Right renal pelvis (tissue), 4 donors: ENCODE results near the gene BST2. TPM values are rescaled to one million over a fixed set of nuclear protein-coding genes. Genes with fewer than 3 reads are reported as not detected.

Experiments used
- DNase-seq, 4 donors: peaks; one replicate each; pipeline ENCODE4 v3.0.0-alpha.2; 2013; ENCODE audit warnings: low read depth in 4 of 4, low spot score in 3 of 4, missing footprints in 1 of 4
- polyA plus RNA-seq, 4 donors: library from polyadenylated mRNA; unstranded; fragments of 120-200 nt; gene quantifications; one replicate each; pipeline ENCODE4 v1.2.1, GENCODE V29; 2013; ENCODE audit not compliant: insufficient read length in 4 of 4

BST2 gene, protein sequence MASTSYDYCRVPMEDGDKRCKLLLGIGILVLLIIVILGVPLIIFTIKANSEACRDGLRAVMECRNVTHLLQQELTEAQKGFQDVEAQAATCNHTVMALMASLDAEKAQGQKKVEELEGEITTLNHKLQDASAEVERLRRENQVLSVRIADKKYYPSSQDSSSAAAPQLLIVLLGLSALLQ
- 100 to 1,000 TPM in 3 of 4 donors, 10 to 100 TPM in 1; 81.8 to 143 (median 122) TPM for polyA plus RNA-seq

DNA sequence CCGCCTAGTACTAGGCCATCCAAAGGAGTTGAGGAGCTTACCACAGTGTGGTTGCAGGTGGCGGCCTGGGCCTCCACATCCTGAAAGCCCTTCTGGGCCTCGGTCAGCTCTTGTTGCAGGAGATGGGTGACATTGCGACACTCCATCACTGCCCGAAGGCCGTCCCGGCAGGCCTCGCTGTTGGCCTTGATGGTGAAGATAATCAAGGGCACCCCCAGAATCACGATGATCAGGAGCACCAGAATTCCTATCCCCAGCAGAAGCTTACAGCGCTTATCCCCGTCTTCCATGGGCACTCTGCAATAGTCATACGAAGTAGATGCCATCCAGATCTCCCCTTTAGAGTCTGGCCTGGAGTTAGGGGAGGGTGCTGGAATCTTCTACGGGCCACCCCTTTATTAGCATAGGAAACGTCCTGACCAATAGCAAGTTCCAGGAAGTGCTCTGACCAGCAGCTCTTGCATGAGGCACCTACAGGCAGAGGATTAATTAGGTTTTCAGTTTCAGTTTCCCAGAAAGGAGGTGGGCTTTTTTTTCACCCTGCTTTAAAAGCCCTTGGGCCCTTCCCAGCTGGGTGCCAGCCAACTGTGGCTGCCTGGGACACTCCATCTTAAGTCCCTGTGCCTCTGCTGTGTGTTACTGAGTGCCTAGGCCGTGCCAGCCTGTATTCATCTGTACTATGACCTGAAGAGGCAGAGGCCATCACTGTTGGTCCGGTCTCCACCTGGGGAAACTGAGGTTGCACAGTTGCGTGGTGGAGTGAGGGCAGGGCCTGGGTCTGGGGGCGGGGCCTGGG is at the start of gene BST2:
Gene BST2 (minus strand): TSS at position 381 of the 796 bp plus-strand sequence. CDS start 55 bp downstream, at position 326.
- DNase-seq = no peak

DNA sequence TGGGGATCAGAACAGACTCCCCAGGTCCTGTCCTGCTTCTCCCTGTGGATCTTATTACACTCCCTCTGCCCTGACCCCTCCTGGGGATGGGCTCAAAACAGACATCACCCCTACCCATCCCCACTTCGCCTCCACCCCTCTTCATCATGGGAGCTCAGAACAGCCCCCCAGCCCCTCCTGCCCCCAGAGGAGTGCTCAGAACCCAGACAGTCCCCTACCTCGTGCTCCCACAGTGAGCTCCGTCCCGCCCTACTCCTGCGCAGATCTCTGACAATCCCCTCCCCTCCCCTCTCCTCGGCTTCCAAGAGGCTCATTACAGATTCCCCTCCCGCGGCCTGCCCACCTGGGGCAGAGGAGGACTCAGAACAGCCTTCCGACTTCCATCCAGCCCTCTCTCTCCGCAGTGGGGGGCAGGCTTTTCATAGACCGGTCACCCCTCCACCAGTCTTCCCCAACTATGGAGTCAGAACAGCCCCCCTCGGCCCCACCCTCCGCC is 49.2 kb upstream of the BST2 start:
- DNase-seq = no peak

DNA sequence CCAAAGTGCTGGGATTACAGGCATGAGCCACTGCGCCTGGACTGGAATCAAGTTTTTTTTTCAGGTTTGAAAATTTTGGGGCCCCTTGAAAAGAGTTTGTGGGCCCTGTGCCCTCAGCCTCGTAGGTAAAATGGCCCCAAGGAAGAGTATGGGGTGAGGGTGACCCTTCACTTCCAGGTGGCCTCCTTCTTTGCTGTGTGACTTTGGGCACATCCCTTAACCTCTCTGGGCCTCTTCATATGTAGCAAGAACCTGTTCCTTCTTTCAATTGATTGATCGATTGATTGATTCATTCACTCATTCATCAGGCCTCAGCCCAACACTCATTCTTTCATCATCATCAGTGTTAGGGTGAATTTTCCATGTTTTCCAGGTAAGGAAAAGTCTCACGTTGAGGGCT is 46.4 kb upstream of the BST2 start:
- no peak for DNase-seq

DNA sequence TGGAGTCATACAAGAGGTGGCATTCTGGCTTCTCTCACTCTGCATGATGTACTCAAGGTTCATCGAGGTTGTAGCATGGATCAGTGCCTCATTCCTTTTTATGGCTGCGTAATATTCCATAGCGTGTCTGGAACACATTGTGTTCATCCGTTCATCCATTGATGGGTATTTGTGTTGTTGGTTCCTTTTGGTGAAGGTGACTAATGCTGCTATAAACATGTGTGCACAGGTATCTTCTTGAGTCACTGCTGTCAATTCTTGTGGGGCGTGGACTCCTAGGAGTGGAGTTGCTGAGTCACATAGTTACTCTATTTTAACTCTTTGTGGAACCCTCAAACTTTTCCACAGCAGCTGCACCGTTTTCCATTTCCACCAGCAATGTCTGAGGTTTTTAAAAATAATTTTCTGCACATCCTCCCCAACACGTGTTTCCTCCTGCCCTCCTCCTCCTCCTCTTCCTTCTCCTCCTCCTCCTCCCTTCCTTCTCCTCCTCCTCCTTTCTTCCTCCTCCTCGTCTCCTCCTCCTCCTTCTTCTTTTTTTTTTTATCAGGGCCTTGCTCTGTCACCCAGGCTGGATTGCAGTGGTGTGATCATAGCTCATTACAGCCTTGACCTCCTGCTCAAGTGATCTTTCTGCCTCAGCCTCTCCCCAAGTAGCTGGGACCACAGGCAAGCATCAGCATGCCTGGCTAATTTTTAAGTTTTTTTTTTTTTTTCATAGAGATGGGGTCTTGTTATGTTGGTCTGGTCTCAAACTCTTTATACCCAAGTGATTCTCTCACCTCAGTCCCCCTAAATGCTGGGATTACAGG is 45.0 kb upstream of the BST2 start:
- DNase-seq = no peak

DNA sequence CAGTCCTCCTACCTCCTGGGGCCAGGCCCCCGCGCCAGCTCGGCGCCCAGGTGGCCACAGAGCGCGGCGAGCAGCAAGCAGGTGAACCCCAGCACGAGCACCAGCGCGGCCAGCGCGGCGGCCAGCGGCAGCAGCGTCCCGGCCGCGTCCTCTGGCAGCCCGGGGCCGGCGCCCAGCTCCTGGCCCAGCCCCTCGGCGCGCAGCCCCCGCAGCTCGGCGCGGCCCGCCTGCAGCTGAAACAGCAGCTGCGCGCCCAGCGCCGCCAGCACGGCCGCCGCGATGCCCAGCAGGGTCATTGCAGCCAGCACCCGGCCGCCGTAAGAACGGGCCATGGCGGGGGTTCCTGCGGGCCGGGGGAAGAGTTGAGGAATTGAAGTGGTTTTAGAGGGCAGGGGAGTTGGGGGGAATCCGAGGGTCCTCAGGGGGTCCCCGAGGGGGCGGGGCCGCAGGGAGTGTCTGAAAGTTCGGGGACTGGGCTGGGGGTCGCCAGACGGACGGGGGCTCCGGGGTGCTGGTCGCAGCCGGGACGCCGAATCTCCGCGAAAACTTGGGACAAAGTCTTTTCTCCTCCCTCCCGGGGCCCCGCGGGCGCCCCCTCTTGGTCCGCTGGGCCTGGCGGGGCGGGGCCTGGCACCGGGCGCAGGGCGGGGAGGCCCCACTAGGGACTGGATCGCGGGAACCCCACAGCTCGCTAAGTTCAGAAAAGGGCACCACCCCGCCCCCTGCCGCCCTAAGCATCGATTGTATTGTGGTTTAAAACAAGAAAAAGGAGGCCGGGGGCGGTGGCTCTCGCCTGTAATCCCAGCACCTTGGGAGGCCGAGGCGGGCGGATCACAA is 42.9 kb upstream of the BST2 start, which contains the start of gene TMEM221:
Gene TMEM221 (minus strand): TSS at position 538 of the 837 bp plus-strand sequence. CDS start 206 bp downstream, at position 332.
- no peak for DNase-seq

DNA sequence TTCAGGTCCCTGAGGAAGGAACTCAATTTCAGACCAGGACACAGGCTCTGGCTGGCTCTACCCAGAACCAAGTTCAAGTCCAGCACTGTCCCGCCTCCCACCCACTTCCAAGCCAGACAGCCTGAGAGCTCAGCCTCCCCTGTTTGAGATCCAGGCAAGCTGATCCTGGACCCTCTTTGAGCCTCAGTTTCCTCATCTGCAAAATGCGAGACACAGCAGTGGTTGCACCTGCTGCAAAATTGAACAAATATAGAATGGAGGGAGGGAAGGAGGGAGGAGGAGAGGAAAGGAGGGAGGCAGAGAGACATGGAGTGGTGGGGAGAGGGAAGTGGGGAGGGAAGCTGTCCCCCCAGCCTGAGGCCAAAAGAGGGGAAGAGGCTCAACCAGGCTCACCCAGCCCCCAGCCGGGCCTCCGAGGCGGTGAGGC is 42.3 kb upstream of the BST2 start:
- no peak for DNase-seq

DNA sequence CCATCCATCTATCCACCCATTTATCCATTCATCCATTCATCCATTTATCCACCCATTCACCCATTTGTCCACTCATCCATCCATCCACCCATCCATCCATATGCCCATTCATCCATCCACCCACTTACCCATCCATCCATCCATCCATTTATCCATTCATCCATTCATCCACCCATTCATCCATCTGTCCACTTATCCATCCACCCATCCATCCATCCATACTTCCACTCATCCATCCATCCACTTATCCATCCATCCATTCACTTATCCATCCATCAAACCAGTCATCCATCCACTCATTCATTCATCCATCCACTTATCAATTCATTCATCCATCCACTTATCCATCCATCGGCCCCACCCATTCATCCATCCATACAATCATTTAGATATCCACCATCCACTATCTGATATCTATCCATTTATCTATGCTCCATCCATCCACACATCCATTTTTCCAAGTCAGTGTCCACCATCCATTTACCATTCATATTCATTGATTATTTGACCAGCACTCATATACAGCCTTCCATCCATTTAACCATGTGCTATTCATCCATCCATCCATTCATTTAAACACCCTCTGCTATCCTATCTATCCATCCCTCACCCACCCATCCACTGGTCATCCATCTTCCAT is 40.2 kb upstream of the BST2 start:
- no peak for DNase-seq

DNA sequence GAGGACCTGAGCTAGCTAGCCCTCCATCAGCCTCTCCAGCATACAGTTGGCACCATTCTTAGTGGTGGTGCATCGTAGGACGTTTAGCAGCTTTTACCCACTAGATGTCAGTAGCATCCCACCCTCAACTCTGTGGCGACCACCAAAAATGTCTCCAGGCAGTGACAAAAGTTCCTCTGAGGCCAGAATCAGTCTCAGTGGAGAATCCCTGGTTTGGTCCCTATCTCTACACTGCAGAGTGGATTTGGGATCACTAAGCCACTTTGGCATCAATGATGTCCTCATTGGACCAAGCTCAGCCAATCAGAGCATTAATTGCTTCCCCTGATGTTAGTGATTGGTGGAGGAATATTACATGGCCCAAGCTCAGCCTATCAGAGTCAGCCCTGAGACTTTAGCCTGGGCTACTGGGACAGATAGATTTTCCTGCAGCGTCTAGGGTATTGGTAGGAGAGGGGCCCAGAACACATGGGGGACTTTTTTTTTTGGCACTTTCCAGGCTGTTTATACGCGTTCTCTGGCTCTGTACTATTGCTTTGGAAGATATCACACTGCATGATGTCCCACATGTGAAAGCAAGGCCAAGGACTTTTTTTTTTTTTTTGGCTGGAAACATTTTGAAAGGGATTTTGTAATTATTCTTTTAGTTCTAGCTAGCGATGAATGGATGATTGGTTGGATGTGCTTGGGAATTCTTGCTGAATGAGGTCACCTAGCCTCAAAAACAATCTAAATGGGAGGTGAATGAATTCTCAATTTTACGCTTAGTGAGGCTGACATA is 36.0 kb upstream of the BST2 start:
- no peak for DNase-seq

DNA sequence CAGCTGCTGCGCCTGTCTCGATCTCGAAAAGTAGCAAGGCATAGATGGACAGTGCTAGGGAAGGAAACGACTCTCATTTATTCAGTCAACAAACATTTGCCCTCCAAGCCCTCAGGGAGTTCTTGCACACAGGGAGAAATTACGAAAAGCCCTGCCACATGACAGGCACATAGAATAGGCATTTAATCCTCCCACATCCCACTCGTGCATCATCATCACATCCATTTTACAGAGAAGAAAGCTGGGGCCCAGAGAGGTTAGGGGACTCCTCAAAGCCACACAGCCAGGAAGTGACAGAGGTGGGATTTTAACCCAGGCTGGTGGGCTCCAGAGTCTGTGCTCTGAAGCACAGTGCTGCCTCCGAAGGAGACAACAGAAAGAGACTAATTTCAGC is 31.4 kb upstream of the BST2 start:
- DNase-seq = no peak

DNA sequence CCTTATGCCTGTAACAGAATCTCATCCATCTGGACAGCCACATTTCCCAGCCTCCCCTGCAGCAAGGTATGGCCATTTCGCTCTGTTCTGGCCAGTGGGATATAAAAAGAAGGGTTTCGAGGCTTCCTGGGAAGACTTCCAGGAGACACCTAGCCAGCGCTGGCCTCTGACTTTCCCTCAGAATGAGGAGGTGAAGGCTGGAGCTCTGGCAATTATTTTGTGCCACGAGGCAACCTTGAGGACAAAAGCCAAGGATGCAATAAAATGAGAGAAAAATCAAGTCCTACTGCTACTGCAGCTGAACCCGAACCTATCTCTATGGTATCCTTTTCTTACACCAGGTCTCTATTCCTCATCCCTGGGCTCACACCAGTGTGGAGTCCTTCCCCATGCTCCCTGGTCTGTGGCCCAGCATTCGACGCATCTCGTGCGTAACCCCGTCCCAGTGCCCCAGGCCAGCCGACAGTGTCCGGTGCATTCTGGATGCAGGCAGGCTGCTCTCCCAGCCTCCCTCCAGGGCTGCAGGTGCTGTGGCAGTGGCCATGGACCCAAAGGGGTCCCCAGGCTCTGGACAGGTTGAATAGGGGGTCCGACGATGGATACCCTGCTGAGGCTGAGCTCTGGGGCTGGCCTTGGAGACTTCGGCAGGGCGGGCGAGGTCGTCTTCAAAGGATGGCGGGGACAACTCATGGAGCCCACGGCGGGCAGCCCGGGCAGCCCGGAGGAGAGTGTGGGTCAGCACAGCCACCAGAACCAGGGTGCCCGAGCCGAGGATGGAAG is 30.9 kb upstream of the BST2 start:
- no peak for DNase-seq

DNA sequence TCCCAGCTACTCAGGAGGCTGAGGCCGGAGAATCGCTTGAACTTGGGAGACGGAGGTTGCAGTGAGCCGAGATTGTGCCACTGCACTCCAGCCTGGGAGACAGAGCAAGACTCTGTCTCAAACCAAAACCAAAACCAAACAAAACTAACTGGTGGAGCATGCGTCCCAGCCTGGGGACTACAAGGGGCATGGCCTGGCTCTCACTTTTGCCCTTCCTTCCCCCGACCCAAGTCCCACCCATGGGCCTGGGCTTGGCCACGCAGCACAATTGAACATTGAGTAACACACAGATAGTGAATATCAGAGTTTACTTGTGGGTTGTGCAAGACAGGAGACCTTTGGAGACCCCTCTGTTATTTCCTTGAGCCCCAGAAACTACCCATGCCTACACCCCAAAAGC is 29.8 kb upstream of the BST2 start:
- no peak for DNase-seq

DNA sequence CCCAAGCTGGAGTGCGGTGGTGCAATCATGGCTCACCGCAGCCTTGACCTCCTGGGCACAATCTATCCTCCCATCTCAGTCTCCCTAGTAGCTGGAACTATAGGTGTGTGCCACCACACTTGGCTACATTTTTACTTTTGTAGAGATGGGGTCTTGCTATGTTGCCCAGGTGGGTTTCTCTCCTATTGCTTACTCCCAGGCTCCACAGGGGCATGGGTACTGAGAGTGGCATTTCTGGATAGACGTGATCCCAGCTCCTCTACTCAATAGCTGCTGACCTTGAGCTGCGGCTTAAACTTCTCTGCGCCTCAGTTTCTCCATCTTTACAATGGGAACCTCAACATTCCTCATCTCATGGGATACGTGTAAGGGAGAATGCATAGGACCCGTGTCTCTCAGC is 26.0 kb upstream of the BST2 start:
- DNase-seq = no peak

DNA sequence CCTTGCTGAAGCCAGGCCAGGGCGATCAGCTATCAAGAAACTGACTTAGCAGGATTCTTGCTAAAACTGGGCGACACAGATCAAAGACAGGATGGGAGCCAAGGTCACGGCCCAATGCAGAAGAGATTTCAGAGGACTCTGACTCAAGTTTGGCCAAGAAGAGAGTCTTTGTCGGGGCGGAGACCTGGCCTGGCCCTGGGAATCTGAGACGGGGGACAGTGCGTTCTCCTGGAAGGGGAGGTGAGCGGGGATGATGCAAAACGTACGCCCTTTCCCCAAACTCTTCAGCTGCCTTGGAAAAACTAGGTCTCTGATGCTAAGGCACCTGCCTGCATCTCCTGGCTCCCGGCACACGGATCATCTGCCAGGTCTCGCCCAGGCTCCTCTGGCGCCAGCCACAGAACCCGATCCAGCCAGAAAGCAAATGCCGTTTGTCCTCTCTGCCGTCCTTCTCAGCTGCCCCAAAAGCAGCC is 24.2 kb upstream of the BST2 start:
- DNase-seq = no peak

DNA sequence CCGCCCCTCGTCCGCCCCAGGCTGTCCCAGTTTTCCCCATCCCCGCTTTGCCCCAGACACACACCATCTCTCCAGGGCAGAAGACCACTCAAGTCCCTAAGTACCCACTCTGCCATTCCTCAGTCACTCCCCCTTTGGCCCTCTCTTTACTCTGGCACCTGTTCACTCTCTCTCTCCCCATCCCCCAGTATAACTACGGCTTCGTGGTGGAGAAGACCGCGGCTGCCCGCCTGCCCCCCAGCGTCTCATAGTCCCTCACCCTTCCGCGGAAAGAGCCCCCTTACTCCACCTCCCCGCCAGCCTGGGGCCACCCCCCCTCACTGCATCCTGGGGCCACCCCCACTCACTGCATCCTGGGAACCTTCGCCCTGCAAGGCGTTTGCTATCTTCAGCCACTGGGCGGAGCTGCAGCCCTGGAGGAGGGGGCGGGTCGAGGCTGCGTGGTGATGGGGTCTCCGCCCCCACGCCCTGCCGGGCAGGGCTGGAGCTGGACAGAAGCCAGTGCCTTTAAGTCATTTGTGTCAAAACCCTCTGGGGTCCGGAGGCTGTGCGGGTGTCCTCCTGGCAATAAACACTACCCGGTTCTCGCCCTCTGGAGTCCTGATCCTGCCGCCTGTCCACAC is 19.4 kb upstream of the BST2 start:
- DNase-seq = no peak

DNA sequence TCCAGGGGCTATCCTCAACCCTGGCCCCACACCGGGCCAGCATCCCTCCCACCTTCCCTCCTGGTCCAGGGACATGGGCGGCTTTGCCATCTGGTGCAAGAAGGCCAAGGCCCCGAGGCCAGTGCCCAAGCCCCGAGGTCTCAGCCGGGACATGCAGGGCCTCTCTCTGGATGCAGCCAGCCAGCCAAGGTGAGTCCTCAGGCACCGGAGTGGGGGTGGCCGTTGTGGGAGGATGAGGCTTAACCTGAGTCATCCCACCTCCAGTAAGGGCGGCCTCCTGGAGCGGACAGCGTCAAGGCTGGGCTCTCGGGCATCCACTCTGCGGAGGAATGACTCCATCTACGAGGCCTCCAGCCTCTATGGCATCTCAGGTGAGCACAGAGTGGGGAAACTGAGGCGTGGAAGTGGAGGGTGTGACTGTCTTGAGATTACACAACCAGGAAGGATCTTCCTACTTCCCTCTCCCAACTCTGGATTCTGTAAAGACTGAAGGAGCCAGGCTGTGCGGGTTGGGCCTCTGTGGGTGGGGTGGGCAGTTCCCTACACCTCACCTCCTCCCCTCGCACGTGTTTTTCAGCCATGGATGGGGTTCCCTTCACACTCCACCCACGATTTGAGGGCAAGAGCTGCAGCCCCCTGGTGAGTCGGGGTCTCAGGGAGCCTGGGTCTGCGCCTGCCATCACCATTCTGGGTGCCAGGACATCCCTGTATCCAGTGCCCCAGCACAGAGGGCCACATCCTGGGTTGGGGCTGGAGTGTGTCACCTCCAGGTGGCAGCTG is 18.2 kb upstream of the BST2 start:
- DNase-seq = no peak

DNA sequence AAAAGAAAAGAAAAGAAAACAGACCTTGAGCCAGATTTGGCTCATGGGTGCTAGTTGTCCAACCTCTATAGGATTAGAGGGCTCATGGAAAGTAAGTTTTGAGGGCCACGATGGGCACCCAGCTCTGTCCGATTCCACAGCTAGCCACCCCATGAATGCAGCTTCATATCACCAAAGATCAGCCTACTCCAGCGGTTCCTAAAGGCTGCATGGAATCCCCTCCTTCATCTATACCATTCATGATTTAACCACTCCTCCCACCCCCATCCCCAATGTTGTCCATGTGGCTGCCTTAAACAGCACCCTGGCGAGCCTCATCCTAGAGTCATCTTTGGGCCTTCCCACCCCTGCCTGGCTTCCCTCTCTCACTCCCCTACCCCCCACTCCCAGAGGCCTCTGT is 16.5 kb upstream of the BST2 start:
- no peak for DNase-seq

DNA sequence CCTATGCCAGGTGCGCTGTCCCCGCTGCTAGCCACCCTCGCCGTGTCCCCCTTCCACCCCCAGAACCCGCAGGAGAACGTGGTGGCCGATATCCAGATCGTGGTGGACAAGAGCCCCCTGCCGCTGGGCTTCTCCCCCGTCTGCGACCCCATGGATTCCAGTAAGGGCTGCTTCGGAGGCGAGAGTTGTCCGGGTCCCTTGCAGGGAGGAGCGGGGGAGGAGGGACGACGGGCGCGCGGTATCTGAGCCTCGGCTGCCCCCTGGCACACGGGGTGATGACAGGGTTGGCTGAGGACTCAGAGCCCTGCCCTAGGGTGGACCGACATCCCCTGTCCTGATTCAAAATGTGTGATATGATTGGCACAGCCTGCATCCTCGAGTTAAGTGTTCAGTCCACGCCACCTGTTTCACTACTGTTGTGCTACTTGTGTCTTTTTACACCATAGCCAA is 15.1 kb upstream of the BST2 start:
- DNase-seq = no peak
